Neutrophil (primary cell): Measurements from ENCODE around the gene DSG2.

ENCODE experiments used
- H3K27ac ChIP-seq: fragments of 200-600 bp; sonication (generic); 2 replicates; pipeline ENCODE4 v1.5.1; 2016; ENCODE audit warnings: mild to moderate bottlenecking, moderate library complexity
- H3K27me3 ChIP-seq: fragments of 200-600 bp; sonication (generic); 2 replicates; pipeline ENCODE4 v1.6.0; 2016; ENCODE audit warnings: mild to moderate bottlenecking
- H3K36me3 ChIP-seq: fragments of 200-600 bp; sonication (generic); 2 replicates; pipeline ENCODE4 v1.5.1; 2017
- H3K4me1 ChIP-seq, 2 experiments: fragments of 200-600 bp in 1 of 2; sonication (generic) in 1 of 2; 1 replicate in 1 of 2; 2 replicates in 1 of 2; pipeline versions ENCODE4 v1.5.1 to v1.6.1; 2013 to 2016; ENCODE audit warnings: low read depth in 1 of 2, low read length in 1 of 2, mild to moderate bottlenecking in 1 of 2, moderate library complexity in 1 of 2; ENCODE audit not compliant: control insufficient read depth in 1 of 2, insufficient read depth in 1 of 2
- H3K4me3 ChIP-seq, 2 experiments: fragments of 200-600 bp in 1 of 2; sonication (generic) in 1 of 2; 1 replicate in 1 of 2; 2 replicates in 1 of 2; pipeline ENCODE4 v1.5.1; 2013 to 2016; ENCODE audit warnings: low read depth in 1 of 2, low read length in 1 of 2, mild to moderate bottlenecking in 1 of 2, moderate library complexity in 1 of 2
- H3K9me3 ChIP-seq: fragments of 200-600 bp; sonication (generic); 2 replicates; pipeline ENCODE4 v1.5.1; 2016
- CTCF ChIP-seq: fragments of 200-600 bp; sonication (generic); IDR thresholded peaks from 2 replicates; pipeline ENCODE4 v1.5.1; 2016; ENCODE audit warnings: antibody characterized with exemption

Gene DSG2

DNA sequence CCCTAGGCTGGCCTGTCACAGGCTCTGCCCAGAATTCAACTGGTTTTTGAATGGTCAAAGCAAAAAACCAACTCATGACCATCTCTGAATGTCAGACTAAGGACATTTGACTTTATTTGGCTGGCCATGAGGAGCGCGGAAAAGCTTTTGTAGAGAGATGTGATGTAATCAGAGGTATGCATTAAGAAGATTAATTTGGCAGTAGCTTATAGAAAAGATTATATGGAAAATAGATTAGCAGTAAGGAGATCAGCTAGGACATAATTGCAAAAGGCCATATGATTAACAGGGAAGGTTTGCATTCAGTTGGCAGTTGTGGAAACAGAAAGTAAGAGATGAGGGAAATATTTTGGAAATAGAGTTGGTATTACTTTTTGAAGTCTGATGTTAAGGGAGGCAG, 81.4 kb downstream of the DSG2 start:
- H3K36me3 ChIP-seq, result no peaks in the 10 kb centered on the region
- no peaks in the 10 kb centered on the region for H3K27me3 ChIP-seq
- TF ChIP-seq CTCF, result no peak
- no peak overlapping the region for H3K4me3 ChIP-seq
- H3K9me3 ChIP-seq, result no peaks in the 10 kb centered on the region
- no peaks in the 10 kb centered on the region for H3K4me1 ChIP-seq
- no peak overlapping the region for H3K27ac ChIP-seq

DNA sequence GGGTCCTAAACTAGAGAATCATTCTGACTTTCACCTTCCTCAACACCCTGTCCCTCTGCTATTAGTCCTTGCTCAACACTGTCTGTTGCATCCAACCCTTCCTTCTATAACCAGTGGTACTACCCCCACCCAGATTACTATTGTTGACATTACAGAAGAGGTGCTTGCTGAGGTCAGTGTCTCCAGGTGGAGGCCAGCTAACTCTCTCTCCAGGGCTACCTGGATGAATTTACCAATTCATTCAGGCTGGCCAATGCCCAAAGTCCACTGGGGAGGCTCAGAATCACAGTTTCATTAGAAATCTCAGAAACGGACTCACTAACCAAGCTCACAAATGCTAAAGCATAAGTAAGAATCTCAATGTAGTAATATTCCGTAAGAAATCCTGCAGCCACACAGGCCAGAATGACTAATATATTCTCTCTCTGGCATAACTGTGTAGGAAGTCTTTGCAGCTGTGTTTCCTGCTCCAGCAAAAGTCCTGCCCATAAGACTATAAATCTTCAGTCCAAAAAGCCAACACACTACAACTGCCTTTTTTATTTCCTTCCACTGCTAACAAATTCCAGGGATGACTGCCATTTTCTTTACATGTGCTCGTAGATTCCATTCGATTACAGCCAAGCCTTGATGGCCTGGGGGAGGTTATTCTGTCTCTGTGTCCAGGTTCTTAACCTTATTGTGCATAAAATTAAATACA, 83.7 kb downstream of the DSG2 start:
- Histone ChIP-seq H3K27ac (no peak overlapping the region), H3K9me3 (no peaks in the 10 kb centered on the region), H3K4me3 (no peak overlapping the region), H3K36me3 (no peaks in the 10 kb centered on the region), H3K4me1 (no peaks in the 10 kb centered on the region), H3K27me3 (no peaks in the 10 kb centered on the region)
- TF ChIP-seq CTCF, result no peak

DNA sequence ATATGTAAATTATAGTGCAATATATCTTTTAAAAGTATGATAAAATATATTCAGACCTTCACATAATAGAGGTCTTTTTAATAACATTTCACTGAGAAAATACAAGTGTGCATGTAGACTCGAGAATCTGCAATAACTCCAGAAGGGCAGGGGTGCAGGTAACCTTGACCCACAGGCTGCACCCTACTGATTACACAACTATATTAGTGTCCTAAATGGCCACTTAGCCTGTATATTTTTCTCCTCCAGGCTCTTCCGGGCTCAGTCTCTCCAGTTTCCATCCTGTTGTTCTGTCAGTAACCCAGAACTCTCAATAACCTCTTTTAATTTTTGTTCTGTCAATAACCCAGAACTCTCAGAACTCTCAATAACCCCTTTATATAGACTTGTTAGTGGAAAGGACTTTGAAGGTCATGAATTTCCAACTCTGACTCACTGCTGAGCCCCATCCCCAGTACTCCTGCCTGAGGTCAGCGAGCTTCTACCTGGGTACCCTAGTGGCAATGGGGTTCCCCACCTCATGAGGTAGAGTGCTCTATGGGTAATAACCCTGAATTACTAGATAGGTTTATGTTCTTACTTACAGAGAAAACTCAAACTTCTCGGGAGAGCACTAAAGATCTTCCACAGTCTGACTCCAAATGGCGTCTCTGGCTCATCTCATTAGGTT, 85.3 kb downstream of the DSG2 start:
- no peaks in the 10 kb centered on the region for H3K9me3 ChIP-seq
- H3K4me1 ChIP-seq, result no peaks in the 10 kb centered on the region
- H3K27ac ChIP-seq, result no peak overlapping the region
- TF ChIP-seq CTCF, result no peak
- H3K4me3 ChIP-seq, result no peak overlapping the region
- no peaks in the 10 kb centered on the region for H3K27me3 ChIP-seq
- no peaks in the 10 kb centered on the region for H3K36me3 ChIP-seq

DNA sequence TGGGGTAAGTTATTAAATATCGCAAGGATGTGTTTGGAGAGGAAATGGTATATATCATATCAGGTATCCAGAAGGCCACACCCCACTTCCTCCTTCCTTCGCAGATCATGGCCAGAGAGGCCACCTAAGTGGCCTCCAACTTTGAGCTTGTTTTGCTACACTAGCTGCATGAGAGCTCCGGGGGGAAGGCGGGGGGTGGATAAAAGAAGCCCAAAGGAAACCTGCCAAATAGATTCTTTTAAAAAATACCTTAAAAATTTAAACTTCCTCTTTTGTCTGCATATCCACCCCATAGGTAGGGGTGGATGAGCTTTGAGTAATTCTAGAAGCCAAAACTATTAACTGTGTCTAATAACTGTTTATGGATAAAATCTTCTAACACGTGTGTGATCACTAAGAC, 88.0 kb downstream of the DSG2 start:
- no peak for TF ChIP-seq CTCF
- no peaks in the 10 kb centered on the region for H3K4me1 ChIP-seq
- H3K27me3 ChIP-seq, result no peaks in the 10 kb centered on the region
- no peak overlapping the region for H3K4me3 ChIP-seq
- no peaks in the 10 kb centered on the region for H3K36me3 ChIP-seq
- no peaks in the 10 kb centered on the region for H3K9me3 ChIP-seq
- no peak overlapping the region for H3K27ac ChIP-seq

DNA sequence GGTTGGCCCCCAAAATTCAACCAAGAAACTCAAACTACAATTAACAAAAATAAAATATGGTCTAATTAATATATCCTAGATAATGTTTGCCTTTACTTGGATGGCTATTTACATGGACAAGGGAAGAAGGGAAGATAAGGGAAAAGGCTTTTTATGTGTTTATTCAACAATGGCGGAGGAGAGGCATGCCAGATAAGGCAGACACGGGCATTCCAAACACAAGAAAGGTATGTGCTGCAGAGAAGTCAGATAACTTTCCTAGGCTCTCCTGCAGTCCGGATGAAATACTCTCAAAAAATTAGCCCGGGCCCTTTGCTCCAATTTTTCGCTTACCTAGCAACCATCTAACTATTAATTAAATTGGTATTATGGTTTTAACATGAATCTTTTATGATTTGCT, 88.6 kb downstream of the DSG2 start:
- no peaks in the 10 kb centered on the region for H3K36me3 ChIP-seq
- no peak for TF ChIP-seq CTCF
- no peak overlapping the region for H3K27ac ChIP-seq

More for the DNA sequence above, 88.6 kb downstream of the DSG2 start:
- Histone ChIP-seq H3K4me1 (no peaks in the 10 kb centered on the region), H3K27me3 (no peaks in the 10 kb centered on the region), H3K4me3 (no peak overlapping the region), H3K9me3 (no peaks in the 10 kb centered on the region)
